ENCODE results near the gene NMD3. TPM values are rescaled to one million over a fixed set of nuclear protein-coding genes. Genes with fewer than 3 reads are reported as not detected.

The NMD3 gene
- total and polyA plus RNA-seq, 8 donors: 21.3 to 151 (median 44.1) TPM

- Histone ChIP-seq H3K27ac (no peak overlapping the region), H3K36me3 (peaks cover 20 to 94% (median 91%) of the 10 kb centered on the region in 4 donors), H3K9me3 (no peaks in the 10 kb centered on the region), H3K4me3 (no peak overlapping the region), H3K27me3 (no peaks in the 10 kb centered on the region), H3K4me1 (peaks cover 0 to 15% (median 4%) of the 10 kb centered on the region in 4 donors)
- WGBS, 5 donors: 90 to 95% (median 91%) methylated on average over 2 of the region's 2 CpGs
- TF ChIP-seq EP300 (IDR thresholded peaks at IDR 0.05): no peak
- no peak for TF ChIP-seq CTCF (IDR thresholded peaks at IDR 0.05)
- no peak for TF ChIP-seq POLR2AphosphoS5 (IDR thresholded peaks at IDR 0.05)
- no peak for TF ChIP-seq POLR2A (IDR thresholded peaks at IDR 0.05)
- DNase-seq: no peak
- intact Hi-C loops (cut with DNase I; ENCODE audit: low total_unique reads): no loop called here
These were observed 15.1 kb downstream of the NMD3 start for GRCh38 chr3:161236240-161236639.

- peaks cover 33 to 98% (median 95%) of the 10 kb centered on the region in 4 donors for H3K36me3 ChIP-seq
- TF ChIP-seq CTCF (IDR thresholded peaks at IDR 0.05) (no peak), POLR2AphosphoS5 (IDR thresholded peaks at IDR 0.05) (no peak), POLR2A (IDR thresholded peaks at IDR 0.05) (no peak), EP300 (IDR thresholded peaks at IDR 0.05) (no peak)
- no peak overlapping the region for H3K27ac ChIP-seq
- 49 to 63% (median 52%) methylated on average over 2 of the region's 2 CpGs for WGBS, 5 donors
- H3K9me3 ChIP-seq: no peaks in the 10 kb centered on the region
- peaks cover 0 to 6% (median 0%) of the 10 kb centered on the region in 4 donors for H3K4me1 ChIP-seq
- intact Hi-C loops (cut with DNase I; ENCODE audit: low total_unique reads): no loop called here
- DNase-seq: no peak
- H3K27me3 ChIP-seq: no peaks in the 10 kb centered on the region
- H3K4me3 ChIP-seq: no peak overlapping the region
These were observed 18.6 kb downstream of the NMD3 start for GRCh38 chr3:161239700-161240099.

- Histone ChIP-seq H3K27ac (no peak overlapping the region), H3K36me3 (peaks cover 44 to 92% (median 90%) of the 10 kb centered on the region in 4 donors), H3K9me3 (no peaks in the 10 kb centered on the region), H3K4me1 (peaks cover 0 to 8% (median 0%) of the 10 kb centered on the region in 4 donors), H3K27me3 (no peaks in the 10 kb centered on the region), H3K4me3 (no peak overlapping the region)
- 71 to 81% (median 74%) methylated on average over 2 of the region's 2 CpGs for WGBS, 5 donors
- intact Hi-C loops (cut with DNase I; ENCODE audit: low total_unique reads): no loop called here
- no peak for DNase-seq
- TF ChIP-seq POLR2A (IDR thresholded peaks at IDR 0.05) (no peak), POLR2AphosphoS5 (IDR thresholded peaks at IDR 0.05) (no peak), CTCF (IDR thresholded peaks at IDR 0.05) (no peak), EP300 (IDR thresholded peaks at IDR 0.05) (no peak)
These were observed 23.4 kb downstream of the NMD3 start for GRCh38 chr3:161244538-161244937.

- Histone ChIP-seq H3K36me3 (peaks cover 63 to 93% (median 89%) of the 10 kb centered on the region in 4 donors), H3K4me3 (no peak overlapping the region), H3K9me3 (no peaks in the 10 kb centered on the region), H3K4me1 (peaks cover 0 to 9% (median 0%) of the 10 kb centered on the region in 4 donors), H3K27me3 (no peaks in the 10 kb centered on the region), H3K27ac (no peak overlapping the region)
- TF ChIP-seq POLR2AphosphoS5 (IDR thresholded peaks at IDR 0.05) (no peak), POLR2A (IDR thresholded peaks at IDR 0.05) (no peak), CTCF (IDR thresholded peaks at IDR 0.05) (no peak), EP300 (IDR thresholded peaks at IDR 0.05) (no peak)
- no peak for DNase-seq
- intact Hi-C loops (cut with DNase I; ENCODE audit: low total_unique reads): no loop called here
These were observed 25.9 kb downstream of the NMD3 start for GRCh38 chr3:161247049-161247448.

All from stomach (tissue), 9 donors.